ENCODE measurements around the gene GPR162.

- TF ChIP-seq CTCF (IDR thresholded peaks at IDR 0.05; ENCODE audit: low read depth, low read length, poor library complexity, severe bottlenecking) (no peak), EZH2phosphoT487 (IDR thresholded peaks at IDR 0.05; ENCODE audit: borderline replicate concordance, low read length) (no peak)
These were observed 39.3 kb downstream of the GPR162 start for GRCh38 chr12:6860942-6861341.
